IMR-90 (cell line): ENCODE results near the gene CD84. TPM values are rescaled to one million over a fixed set of nuclear protein-coding genes. Genes with fewer than 3 reads are reported as not detected.

Source experiments
- ATAC-seq: fragments of 200-7000 bp; cut with Tn5 transposase; 2 replicates; pipeline ENCODE4 v1.9.1; 2020; ENCODE audit warnings: low read depth, mild to moderate bottlenecking, moderate library complexity
- BruUV-seq: library from RNA; stranded (reverse); fragments of 400-500 nt; replicated peaks from 2 replicates; lab custom pipeline; 2021; lab: Mats Ljungman, UMichigan
- CTCF ChIA-PET: fragments of 300-600 bp; formaldehyde crosslinking; extraction: SDS; loops from one replicate; lab custom pipeline; 2021; ENCODE audit warnings: antibody characterized with exemption; lab: Yijun Ruan, JAX
- POLR2A ChIA-PET: fragments of 300-600 bp; sonication (Branson Sonifier 250); formaldehyde crosslinking; loops from one replicate; lab custom pipeline; 2022; ENCODE audit warnings: antibody characterized with exemption; ENCODE audit not compliant: unreplicated experiment; lab: Charles Lee
- DNase-seq: peaks from one replicate; pipeline ENCODE4 v3.0.0; 2013
- H2AFZ ChIP-seq: replicated peaks from 2 replicates; pipeline ENCODE3; 2013; ENCODE audit warnings: low read length, mild to moderate bottlenecking; ENCODE audit not compliant: poor library complexity
- H2AK5ac ChIP-seq: 2 replicates; pipeline ENCODE4 v1.6.1; 2013; ENCODE audit warnings: low read depth, low read length, inconsistent platforms
- H2AK9ac ChIP-seq: replicated peaks from 2 replicates; pipeline ENCODE3; 2013; ENCODE audit warnings: mild to moderate bottlenecking, low read depth, low read length, moderate library complexity; ENCODE audit not compliant: poor library complexity
- H2BK120ac ChIP-seq: 2 replicates; pipeline ENCODE4 v1.6.1; 2013; ENCODE audit warnings: low read depth, low read length, inconsistent platforms
- H2BK15ac ChIP-seq: 3 replicates; pipeline ENCODE4 v1.6.1; 2013; ENCODE audit warnings: low read depth, low read length, inconsistent platforms
- H2BK20ac ChIP-seq: 2 replicates; pipeline ENCODE4 v1.6.1; 2013; ENCODE audit warnings: low read depth, mild to moderate bottlenecking, inconsistent platforms, low read length, moderate library complexity
- H2BK5ac ChIP-seq: 2 replicates; pipeline ENCODE4 v1.6.1; 2013; ENCODE audit warnings: mild to moderate bottlenecking, low read depth, low read length, inconsistent platforms; ENCODE audit not compliant: poor library complexity, severe bottlenecking
- H3K14ac ChIP-seq: replicated peaks from 2 replicates; pipeline ENCODE4 v1.6.1; 2013; ENCODE audit warnings: low read depth, low read length, inconsistent platforms
- H3K18ac ChIP-seq: 2 replicates; pipeline ENCODE4 v1.6.1; 2013; ENCODE audit warnings: low read depth, low read length, control low read depth
- H3K23ac ChIP-seq: 2 replicates; pipeline ENCODE4 v1.6.1; 2013; ENCODE audit warnings: low read depth, low read length, inconsistent platforms
- H3K27ac ChIP-seq: 2 replicates; pipeline ENCODE4 v1.5.1; 2013; ENCODE audit warnings: mild to moderate bottlenecking, control low read depth, low read length; ENCODE audit not compliant: insufficient read depth
- H3K27me3 ChIP-seq: 2 replicates; pipeline ENCODE4 v1.6.1; 2013; ENCODE audit warnings: low read length; ENCODE audit not compliant: control insufficient read depth, insufficient read depth
- H3K36me3 ChIP-seq: 2 replicates; pipeline ENCODE4 v1.6.1; 2013; ENCODE audit warnings: low read length, mixed read lengths; ENCODE audit not compliant: control insufficient read depth, insufficient read depth
- H3K4ac ChIP-seq: 2 replicates; pipeline ENCODE4 v1.6.1; 2013; ENCODE audit warnings: low read depth, low read length, inconsistent platforms
- H3K4me1 ChIP-seq: 2 replicates; pipeline ENCODE4 v1.6.1; 2013; ENCODE audit warnings: low read length, mixed read lengths; ENCODE audit not compliant: control insufficient read depth, insufficient read depth
- H3K4me2 ChIP-seq: 2 replicates; pipeline ENCODE4 v1.6.1; 2013; ENCODE audit warnings: low read depth, mild to moderate bottlenecking, control low read depth, low read length, moderate library complexity
- H3K4me3 ChIP-seq: 2 replicates; pipeline ENCODE4 v1.5.1; 2013; ENCODE audit warnings: low read depth, mild to moderate bottlenecking, control low read depth, low read length, moderate library complexity; ENCODE audit not compliant: insufficient read depth
- H3K56ac ChIP-seq: 2 replicates; pipeline ENCODE4 v1.6.1; 2013; ENCODE audit warnings: low read length, inconsistent platforms; ENCODE audit not compliant: insufficient read depth; ENCODE audit errors: extremely low read depth
- H3K79me1 ChIP-seq, 2 experiments: 2 replicates each; pipeline ENCODE4 v1.6.1; 2013; ENCODE audit warnings: low read length in 2 of 2, inconsistent platforms in 1 of 2, low read depth in 1 of 2
- H3K9ac ChIP-seq: 2 replicates; pipeline ENCODE4 v1.6.1; 2013; ENCODE audit warnings: low read depth, low read length, control low read depth
- H3K9me1 ChIP-seq: 2 replicates; pipeline ENCODE4 v1.6.1; 2013; ENCODE audit warnings: low read length, inconsistent platforms; ENCODE audit not compliant: insufficient read depth
- H3K9me3 ChIP-seq: 2 replicates; pipeline ENCODE4 v1.6.1; 2013; ENCODE audit warnings: low read length; ENCODE audit not compliant: control insufficient read depth, insufficient read depth
- H4K20me1 ChIP-seq: 2 replicates; pipeline ENCODE4 v1.6.1; 2013; ENCODE audit warnings: low read length, inconsistent platforms; ENCODE audit not compliant: insufficient read depth
- H4K5ac ChIP-seq: 2 replicates; pipeline ENCODE4 v1.6.1; 2013; ENCODE audit warnings: mild to moderate bottlenecking, low read depth, low read length, control low read depth
- H4K8ac ChIP-seq, 2 experiments: 2 replicates each; pipeline ENCODE4 v1.6.1; 2013; ENCODE audit warnings: low read depth in 2 of 2, low read length in 2 of 2, control low read depth in 1 of 2, inconsistent platforms in 1 of 2
- H4K91ac ChIP-seq: 2 replicates; pipeline ENCODE4 v1.6.1; 2013; ENCODE audit warnings: low read depth, low read length, inconsistent platforms; ENCODE audit not compliant: insufficient read depth
- BHLHE40 ChIP-seq: fragments of 150-350 bp; IDR thresholded peaks from 2 replicates; pipeline ENCODE4 v1.6.1; 2016; ENCODE audit warnings: mild to moderate bottlenecking, low read depth, low read length
- CEBPB ChIP-seq: IDR thresholded peaks from 2 replicates; pipeline ENCODE4 v1.6.1; 2012; ENCODE audit warnings: low read depth, low read length, improper control_type of control experiment
- CHD1 ChIP-seq: IDR thresholded peaks from 2 replicates; pipeline ENCODE4 v1.6.1; 2012; ENCODE audit warnings: low read depth, low read length, improper control_type of control experiment
- ELK1 ChIP-seq: fragments of 150-350 bp; IDR thresholded peaks from 2 replicates; pipeline ENCODE4 v1.6.1; 2016; ENCODE audit warnings: low read depth, mild to moderate bottlenecking, low read length, moderate library complexity, borderline replicate concordance
- FOS ChIP-seq: fragments of 150-350 bp; IDR thresholded peaks from 2 replicates; pipeline ENCODE4 v1.6.1; 2016; ENCODE audit warnings: low read depth, low read length
- MAFK ChIP-seq: IDR thresholded peaks from 2 replicates; pipeline ENCODE4 v1.6.1; 2012; ENCODE audit warnings: low read depth, low read length, improper control_type of control experiment
- MAZ ChIP-seq: IDR thresholded peaks from 2 replicates; pipeline ENCODE4 v1.6.1; 2012; ENCODE audit warnings: low read depth, mild to moderate bottlenecking, low read length, improper control_type of control experiment, moderate library complexity, borderline replicate concordance
- MXI1 ChIP-seq: IDR thresholded peaks from 2 replicates; pipeline ENCODE4 v1.6.1; 2012; ENCODE audit warnings: low read depth, mild to moderate bottlenecking, low read length, moderate library complexity, borderline replicate concordance
- NFE2L2 ChIP-seq: fragments of 150-350 bp; IDR thresholded peaks from 2 replicates; pipeline ENCODE4 v1.6.1; 2016; ENCODE audit warnings: low read depth, mild to moderate bottlenecking, low read length
- POLR2A ChIP-seq: IDR thresholded peaks from 2 replicates; pipeline ENCODE4 v1.6.1; 2012; ENCODE audit warnings: mild to moderate bottlenecking, low read depth, low read length
- RAD21 ChIP-seq: IDR thresholded peaks from 2 replicates; pipeline ENCODE4 v1.6.1; 2012; ENCODE audit warnings: low read length, improper control_type of control experiment
- RCOR1 ChIP-seq: IDR thresholded peaks from 2 replicates; pipeline ENCODE4 v1.6.1; 2012; ENCODE audit warnings: mild to moderate bottlenecking, low read length, improper control_type of control experiment; ENCODE audit not compliant: insufficient replicate concordance
- RFX5 ChIP-seq: IDR thresholded peaks from 2 replicates; pipeline ENCODE4 v1.8.0; 2012; ENCODE audit warnings: low read depth, mild to moderate bottlenecking, low read length, moderate library complexity
- SMC3 ChIP-seq: fragments of 150-350 bp; IDR thresholded peaks from 2 replicates; pipeline ENCODE4 v1.6.1; 2016; ENCODE audit warnings: low read depth, mild to moderate bottlenecking, antibody characterized with exemption, low read length, moderate library complexity
- WGBS, 2 experiments: methylation state at CpG; one replicate each; pipeline versions ENCODE4 v1.1.5 to v1.1.7; 2013; ENCODE audit warnings: missing lambda C conversion rate in 2 of 2; ENCODE audit not compliant: insufficient read length in 1 of 2; ENCODE audit errors: extremely low coverage in 2 of 2; 5-methylcytosine and 5-hydroxymethylcytosine counted together
- dilution Hi-C: fragments of 300-500 bp; cut with HindIII; formaldehyde crosslinking; loops from one replicate; pipeline ENCODE4 v1.14.3; 2018; ENCODE audit warnings: low sequenced_read_pairs; ENCODE audit not compliant: unreplicated experiment
- in situ Hi-C: fragments of 300-500 bp; cut with MboI; formaldehyde crosslinking; loops from 3 replicates; pipeline ENCODE4 v1.14.3; 2019; ENCODE audit warnings: low sequenced_read_pairs, inconsistent platforms, mixed read lengths
- intact Hi-C: fragments of 100-400 bp; cut with micrococcal nuclease; formaldehyde crosslinking; loops from 2 replicates; pipeline ENCODE4 v1.10.0; 2022
- polyA plus RNA-seq, 3 experiments: library from polyadenylated mRNA; depleted of rRNA; stranded (reverse); fragments of >200 nt; gene quantifications; 2 replicates each; pipeline ENCODE4 v1.2.3, GENCODE V29; 2012; ENCODE audit warnings: low replicate concordance in 1 of 3
- total RNA-seq: library from RNA; depleted of rRNA; stranded (reverse); fragments of >200 nt; gene quantifications from 2 replicates; pipeline ENCODE4 v1.2.3, GENCODE V29; 2012
- TF ChIP-seq, protein P1 (sequence below): fragments of 150-350 bp; IDR thresholded peaks from 2 replicates; pipeline ENCODE4 v1.6.1; 2017; ENCODE audit warnings: mild to moderate bottlenecking, antibody characterized with exemption, low read length, low read depth
- TF ChIP-seq, protein P2 (sequence below): conservative IDR thresholded peaks from 2 replicates; pipeline ENCODE4 v1.5.1; 2012; ENCODE audit warnings: mild to moderate bottlenecking, low read depth, low read length, improper control_type of control experiment

The CD84 gene
- total and polyA plus RNA-seq, 2 of the 4 experiments (the other 2 are of a cell fraction): not detected

- dilution Hi-C loops: no loop called here
- H2BK15ac ChIP-seq: no peak overlapping the region
- intact Hi-C loops: no loop called here
- H3K14ac ChIP-seq: no peak overlapping the region
- no peaks in the 10 kb centered on the region for H3K4me1 ChIP-seq
- H2BK20ac ChIP-seq: no peak overlapping the region
- H2BK120ac ChIP-seq: no peak overlapping the region
- no peak for ATAC-seq
- no peak overlapping the region for H3K9ac ChIP-seq
- H4K20me1 ChIP-seq: no peaks in the 10 kb centered on the region
- no peak overlapping the region for H3K4me2 ChIP-seq
- H3K18ac ChIP-seq: no peak overlapping the region
- no peak overlapping the region for H4K91ac ChIP-seq
- no peaks in the 10 kb centered on the region for H3K79me1 ChIP-seq
- no peak overlapping the region for H2AK9ac ChIP-seq
- H2BK5ac ChIP-seq: no peak overlapping the region
- H4K5ac ChIP-seq: no peak overlapping the region
- no TSS peak for BruUV-seq
- no peak overlapping the region for H4K8ac ChIP-seq
- no peak overlapping the region for H2AFZ ChIP-seq
- H3K27ac ChIP-seq: no peak overlapping the region
- no peak for DNase-seq
- H2AK5ac ChIP-seq: no peak overlapping the region
- no peaks in the 10 kb centered on the region for H3K36me3 ChIP-seq
- in situ Hi-C loops: no loop called here
- no peak overlapping the region for H3K23ac ChIP-seq
- WGBS, 2 experiments: no CpG with 5 or more reads among the region's 2 CpGs
- CTCF ChIA-PET: no interaction called here
- H3K4me3 ChIP-seq: no peak overlapping the region
- H3K56ac ChIP-seq: no peak overlapping the region
- no peaks in the 10 kb centered on the region for H3K27me3 ChIP-seq
- H3K9me3 ChIP-seq: no peaks in the 10 kb centered on the region
- POLR2A ChIA-PET: no interaction called here
- no peaks in the 10 kb centered on the region for H3K9me1 ChIP-seq
- no peak overlapping the region for H3K4ac ChIP-seq
- TF ChIP-seq CHD1 (no peak), MAFK (no peak), NFE2L2 (no peak), RCOR1 (no peak), RFX5 (no peak), MAZ (no peak), CEBPB (no peak), ELK1 (no peak), FOS (no peak), SMC3 (no peak), POLR2A (no peak), MXI1 (no peak), RAD21 (no peak), BHLHE40 (no peak)
- TF ChIP-seq, protein P1, sequence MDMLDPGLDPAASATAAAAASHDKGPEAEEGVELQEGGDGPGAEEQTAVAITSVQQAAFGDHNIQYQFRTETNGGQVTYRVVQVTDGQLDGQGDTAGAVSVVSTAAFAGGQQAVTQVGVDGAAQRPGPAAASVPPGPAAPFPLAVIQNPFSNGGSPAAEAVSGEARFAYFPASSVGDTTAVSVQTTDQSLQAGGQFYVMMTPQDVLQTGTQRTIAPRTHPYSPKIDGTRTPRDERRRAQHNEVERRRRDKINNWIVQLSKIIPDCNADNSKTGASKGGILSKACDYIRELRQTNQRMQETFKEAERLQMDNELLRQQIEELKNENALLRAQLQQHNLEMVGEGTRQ: no peak
- TF ChIP-seq, protein P2, sequence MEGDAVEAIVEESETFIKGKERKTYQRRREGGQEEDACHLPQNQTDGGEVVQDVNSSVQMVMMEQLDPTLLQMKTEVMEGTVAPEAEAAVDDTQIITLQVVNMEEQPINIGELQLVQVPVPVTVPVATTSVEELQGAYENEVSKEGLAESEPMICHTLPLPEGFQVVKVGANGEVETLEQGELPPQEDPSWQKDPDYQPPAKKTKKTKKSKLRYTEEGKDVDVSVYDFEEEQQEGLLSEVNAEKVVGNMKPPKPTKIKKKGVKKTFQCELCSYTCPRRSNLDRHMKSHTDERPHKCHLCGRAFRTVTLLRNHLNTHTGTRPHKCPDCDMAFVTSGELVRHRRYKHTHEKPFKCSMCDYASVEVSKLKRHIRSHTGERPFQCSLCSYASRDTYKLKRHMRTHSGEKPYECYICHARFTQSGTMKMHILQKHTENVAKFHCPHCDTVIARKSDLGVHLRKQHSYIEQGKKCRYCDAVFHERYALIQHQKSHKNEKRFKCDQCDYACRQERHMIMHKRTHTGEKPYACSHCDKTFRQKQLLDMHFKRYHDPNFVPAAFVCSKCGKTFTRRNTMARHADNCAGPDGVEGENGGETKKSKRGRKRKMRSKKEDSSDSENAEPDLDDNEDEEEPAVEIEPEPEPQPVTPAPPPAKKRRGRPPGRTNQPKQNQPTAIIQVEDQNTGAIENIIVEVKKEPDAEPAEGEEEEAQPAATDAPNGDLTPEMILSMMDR: no peak
These were observed 18.4 kb upstream of the CD84 start for GRCh38 chr1:160597705-160598104.
